SW 1271 (cell line): Measurements from ENCODE around the gene RPF1.
"Not testable (repeated sequence)": the region's sequence is repeated elsewhere in the genome, so short reads cannot be mapped to it uniquely, and the experiment has no call there.

Source experiments
- DNase-seq, 2 experiments: peaks; one replicate each; lab custom pipeline; 2025; lab: John Stamatoyannopoulos, UW

The RPF1 gene

DNA sequence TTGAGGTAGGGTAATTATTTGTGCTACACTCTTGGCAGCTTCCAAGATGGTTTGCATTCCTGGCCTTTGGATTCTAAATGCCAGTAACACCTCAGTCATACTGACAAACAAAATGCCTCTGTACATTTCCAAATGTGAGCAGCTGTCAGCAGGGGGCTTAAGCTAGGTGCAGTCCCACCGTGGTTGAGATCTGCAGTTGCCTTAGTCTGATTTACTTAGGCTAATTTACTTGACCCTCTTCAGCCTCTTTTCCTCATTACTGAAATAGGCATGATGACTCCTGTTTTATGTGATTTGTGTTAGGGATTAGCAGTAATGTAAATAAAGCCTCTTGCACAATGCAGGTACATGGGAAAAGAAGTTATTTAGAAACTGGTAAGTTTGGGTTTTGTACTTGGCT, 13.7 kb downstream of the RPF1 start:
- no peak for DNase-seq

DNA sequence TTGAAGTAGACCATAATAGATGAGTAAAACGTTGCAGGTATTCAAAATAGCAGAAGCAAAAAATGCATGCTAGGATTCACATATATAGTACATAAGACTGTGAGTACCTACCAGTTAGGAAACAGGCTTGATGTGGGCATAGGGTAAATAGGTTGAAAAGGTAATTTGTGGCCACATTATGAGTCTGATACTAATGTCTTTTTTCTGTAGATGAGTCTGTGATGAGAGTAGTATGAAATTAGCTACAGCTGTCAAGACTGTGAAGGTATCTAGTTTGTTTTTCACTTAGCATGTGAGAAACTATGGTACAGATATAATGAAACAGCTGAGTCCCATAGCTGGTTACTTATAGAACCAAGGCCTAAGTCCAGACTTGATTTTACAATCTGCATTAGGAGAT, 14.7 kb downstream of the RPF1 start:
- DNase-seq: no peak

GRCh38 chr1:84496498-84496897, 17.4 kb downstream of the RPF1 start:
- no peak for DNase-seq

DNA sequence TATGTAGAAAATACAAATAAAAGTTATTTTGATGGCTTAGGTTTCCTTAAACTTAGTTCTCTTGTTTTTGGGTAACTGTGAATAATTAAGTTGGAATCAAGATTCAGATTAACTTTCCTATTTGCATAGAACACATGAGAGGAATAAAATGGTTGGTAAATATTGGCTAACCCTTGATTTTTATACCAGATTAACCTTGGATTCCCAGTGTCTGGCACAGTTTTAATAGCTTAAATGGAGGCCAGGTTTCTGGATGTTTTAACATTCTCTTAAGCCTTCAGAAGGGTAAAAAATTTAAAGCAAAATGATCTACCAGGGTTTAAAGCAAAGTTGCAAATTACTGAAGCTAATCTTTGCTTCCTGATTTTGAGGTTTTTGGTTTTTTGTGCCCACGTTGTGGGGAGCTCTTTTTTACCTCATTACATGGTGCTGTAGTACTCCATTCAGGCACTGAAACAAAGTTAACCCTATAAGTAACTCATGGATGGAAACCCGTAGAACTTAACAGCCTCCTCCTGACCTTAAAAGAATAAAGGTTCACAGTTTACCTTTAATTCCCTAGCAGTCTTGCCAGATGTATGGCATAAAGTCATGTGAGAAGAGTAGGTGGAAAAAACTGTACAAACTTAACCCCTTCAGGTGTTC, 18.7 kb downstream of the RPF1 start:
- no peak for DNase-seq

DNA sequence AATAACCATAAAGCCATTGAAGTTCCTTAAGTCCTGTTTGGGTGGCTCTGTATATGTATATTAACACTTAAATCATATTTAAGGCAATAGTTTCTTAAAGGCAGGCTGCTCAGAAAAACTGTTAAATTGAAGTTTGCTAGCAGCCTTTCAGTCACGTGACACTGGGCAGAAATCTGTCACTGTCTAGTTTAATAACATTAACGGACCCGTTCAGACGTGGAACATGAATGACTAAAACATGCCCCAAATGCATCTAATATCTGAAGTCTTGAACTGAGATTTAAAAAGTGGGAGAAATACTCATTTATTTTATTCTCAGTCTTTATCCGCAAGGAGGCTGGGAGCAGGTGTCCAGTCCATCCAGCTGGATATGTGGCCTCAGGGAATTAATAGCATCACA, 23.9 kb downstream of the RPF1 start:
- no peak for DNase-seq

DNA sequence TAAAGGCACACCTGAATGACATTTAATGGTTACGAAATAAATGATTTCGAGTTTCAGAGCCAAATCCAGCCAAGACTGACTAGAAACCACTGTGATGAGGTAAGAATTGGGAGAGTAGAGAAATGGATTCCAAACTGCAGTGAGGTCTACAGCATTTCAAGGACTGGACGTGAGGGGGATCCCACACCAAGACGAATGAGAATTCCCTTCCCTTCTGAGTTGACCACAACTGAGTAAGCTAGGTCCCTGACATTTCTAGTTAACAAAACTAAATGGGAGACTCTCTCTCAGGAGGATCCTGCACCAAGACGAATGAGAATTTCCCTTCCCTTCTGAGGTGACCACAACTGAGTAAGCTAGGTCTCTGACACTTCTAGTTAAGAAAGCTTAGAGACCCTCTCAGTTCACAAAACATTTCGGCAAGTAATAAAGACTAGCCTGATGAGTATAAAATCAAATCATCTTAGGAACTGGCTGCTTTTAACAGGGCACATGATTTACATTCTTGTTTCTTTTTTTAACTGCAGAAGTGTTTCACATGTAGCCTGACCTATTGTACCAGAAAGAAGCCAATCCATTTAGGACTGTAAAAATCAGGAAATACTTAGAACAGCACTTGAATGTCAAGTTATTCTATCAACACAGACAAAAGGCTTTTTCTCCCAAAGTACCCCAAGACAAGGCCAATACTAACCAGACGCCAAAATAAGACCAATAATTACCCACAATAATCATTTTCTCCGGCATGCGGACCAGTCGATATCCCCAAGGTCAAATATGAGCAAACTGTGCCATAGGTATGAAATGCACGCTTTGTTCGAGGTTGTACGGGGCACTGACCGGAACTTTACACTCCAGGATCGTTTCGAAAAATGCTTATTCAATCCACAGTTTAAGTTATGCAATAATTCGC, 25.8 kb downstream of the RPF1 start:
- peak in 1 of 2 experiments; percentile 27 for DNase-seq

- peak in 1 of 2 experiments; percentile 42 for DNase-seq
Measured at GRCh38 chr1:84505493-84506001, 26.5 kb downstream of the RPF1 start.

- peak; percentile 83 to 90 for DNase-seq
Measured at GRCh38 chr1:84506002-84506728, 27.1 kb downstream of the RPF1 start, which contains the start of the genes GNG5 and SPATA1. Gene GNG5, minus strand, starts transcription at chr1:84506581. Its CDS starts 490 bp downstream, at chr1:84506091. Gene SPATA1, plus strand, starts transcription at chr1:84506386. Its CDS starts 9,974 bp downstream, at chr1:84516360.

DNA sequence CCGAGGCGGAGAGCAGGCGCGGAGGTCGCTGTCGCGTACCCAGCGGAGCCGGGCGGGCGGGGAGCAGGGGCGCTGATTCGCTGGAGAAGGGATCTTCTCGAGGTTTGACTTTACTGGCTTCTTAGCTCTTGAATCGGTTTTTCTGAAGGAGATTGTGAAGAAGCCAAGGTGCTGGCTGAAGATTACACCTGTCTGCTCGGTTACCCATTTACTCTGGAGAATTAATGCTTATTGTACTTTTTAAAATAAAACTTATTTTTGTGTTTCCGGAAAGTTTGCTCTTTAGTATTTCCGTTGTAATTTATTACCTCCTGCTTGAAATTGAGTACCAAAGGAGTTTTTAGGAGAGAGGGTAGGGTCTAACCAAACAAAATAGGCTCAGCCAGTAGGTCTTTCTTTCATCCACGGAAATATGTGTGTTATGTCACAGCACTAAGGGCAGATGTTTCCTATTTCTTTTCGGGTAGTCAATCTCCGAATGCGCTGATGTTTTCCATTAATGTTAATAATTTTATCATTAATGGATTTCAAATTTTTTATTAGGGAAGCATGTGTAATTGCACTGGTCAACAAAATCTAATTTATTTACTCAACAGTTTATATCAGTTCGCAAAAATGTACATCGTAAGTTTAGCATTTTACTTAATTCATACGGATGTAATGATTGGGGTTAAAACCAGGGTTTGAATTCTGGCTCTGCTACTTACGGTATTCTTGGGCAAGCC, 27.8 kb downstream of the RPF1 start:
- DNase-seq: no peak

- DNase-seq: not testable (repeated sequence)
Measured at GRCh38 chr1:84507887-84508286, 28.8 kb downstream of the RPF1 start.

DNA sequence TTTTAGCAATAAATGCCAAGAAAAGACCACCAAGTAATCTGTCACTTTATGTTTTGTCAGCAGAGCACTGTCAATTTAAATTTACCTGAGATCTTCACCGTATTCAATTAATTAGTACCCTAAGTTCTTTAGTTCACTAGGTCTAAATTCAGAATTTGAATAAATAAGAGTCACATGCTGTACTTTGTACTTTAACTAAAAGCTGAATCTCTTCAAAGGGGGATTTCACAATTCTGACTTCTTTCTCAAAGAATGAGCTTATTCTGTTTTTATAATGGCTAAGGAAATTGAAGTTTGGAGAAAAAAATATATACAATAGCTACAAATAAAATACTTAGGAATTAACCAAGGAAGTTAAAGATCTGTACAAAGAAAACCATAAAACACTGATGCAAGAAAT, 29.4 kb downstream of the RPF1 start:
- no peak for DNase-seq

DNA sequence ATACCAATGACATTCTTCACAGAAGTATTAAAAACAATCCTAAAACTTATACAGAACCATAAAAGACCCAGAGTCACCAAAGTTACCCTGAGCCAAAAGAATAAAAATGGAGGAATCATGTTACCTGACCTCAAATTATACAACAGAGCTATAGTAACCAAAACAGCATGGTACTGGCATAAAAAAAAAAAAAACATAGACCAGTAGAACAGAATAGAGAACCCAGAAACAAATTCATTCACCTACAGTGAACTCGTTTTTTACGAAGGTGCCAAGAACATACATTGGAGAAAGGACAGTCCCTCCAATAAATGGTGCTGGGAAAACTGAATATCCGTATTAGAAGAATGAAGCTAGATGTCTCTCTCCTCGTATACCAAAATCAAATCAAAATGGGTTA, 30.0 kb downstream of the RPF1 start:
- DNase-seq: no peak

- DNase-seq: no peak
Measured at GRCh38 chr1:84510165-84510564, 31.1 kb downstream of the RPF1 start.

GRCh38 chr1:84510668-84511067, 31.6 kb downstream of the RPF1 start:
- DNase-seq: no peak

GRCh38 chr1:84524590-84524989, 45.5 kb downstream of the RPF1 start:
- no peak for DNase-seq

DNA sequence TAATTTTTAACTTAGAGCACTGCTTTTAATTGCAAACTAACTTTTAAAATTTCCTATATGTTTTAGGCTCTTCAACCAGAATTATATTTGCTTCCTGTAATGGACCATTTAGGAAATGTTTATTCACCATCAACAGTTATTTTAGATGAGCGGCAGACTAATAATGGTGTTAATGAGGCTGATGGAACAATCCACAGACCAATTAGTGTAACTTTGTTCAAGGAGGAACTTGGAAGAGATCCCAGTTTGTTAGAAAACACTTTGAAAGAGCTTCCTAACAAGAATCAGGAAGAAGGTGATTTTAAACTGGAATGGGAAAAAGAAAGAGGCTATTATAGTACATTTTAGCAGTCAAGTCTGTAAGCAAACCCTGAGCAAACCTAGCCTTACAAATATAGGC, 46.7 kb downstream of the RPF1 start:
- no peak for DNase-seq

GRCh38 chr1:84538599-84538998, 59.5 kb downstream of the RPF1 start:
- DNase-seq: no peak

DNA sequence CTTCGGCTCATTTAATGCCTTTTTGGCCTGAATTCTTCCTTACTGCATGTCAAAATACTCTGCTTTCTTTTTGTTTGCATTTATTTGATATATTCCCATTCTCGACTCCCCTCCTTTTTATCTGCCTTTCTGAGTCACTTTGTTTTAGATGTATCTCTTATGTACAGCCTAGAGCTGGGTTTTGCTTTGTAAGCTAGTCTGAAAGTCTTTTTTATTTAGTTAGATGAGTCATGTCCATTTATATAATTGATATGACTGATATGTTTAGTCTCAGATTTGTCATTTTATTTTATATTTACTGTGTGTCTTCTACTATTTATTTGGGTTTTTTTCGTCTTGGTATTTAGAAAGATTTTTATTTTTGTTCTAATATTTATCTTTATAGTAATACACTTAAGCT, 60.9 kb downstream of the RPF1 start:
- DNase-seq: no peak

- DNase-seq: no peak
Measured at GRCh38 chr1:84540759-84541158, 61.7 kb downstream of the RPF1 start.

- DNase-seq: peak in 1 of 2 experiments; percentile 8
Measured at GRCh38 chr1:84541679-84542078, 62.6 kb downstream of the RPF1 start.
